Lower leg skin (tissue), 3 donors: Measurements from ENCODE around the gene CCDC33.

Experiments
- POLR2A ChIP-seq, 2 donors: fragments of 450-650 bp; IDR thresholded peaks; one replicate each; pipeline ENCODE4 v1.6.1; 2016 to 2017; ENCODE audit warnings: antibody characterized with exemption in 2 of 2, mild to moderate bottlenecking in 1 of 2, moderate library complexity in 1 of 2
- TF ChIP-seq, protein P1 (sequence below), 3 donors: fragments of 450-650 bp; IDR thresholded peaks; one replicate each; pipeline ENCODE4 v1.5.1; 2016; ENCODE audit warnings: antibody characterized with exemption in 3 of 3, mild to moderate bottlenecking in 3 of 3, moderate library complexity in 2 of 3

DNA sequence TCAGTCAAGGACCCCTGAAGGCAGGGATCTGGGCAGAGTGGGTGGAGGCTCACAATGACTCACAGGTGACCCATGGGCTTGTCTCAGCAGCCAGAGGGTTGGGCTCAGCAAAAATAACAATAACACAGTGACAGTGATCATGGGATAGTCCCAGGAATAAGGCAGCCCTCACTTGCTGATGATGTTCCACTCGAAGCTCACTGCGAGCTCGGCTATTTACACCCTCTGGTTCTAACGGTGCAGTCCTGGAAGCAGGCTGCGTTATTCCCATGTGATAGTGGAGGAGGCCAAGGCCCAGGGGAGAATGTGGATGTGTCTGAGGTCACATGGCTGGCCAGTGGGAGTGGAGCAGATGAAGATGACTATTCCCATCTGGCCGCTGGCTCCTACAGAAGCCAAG, 16.2 kb downstream of the CCDC33 start:
- TF ChIP-seq, protein P1, sequence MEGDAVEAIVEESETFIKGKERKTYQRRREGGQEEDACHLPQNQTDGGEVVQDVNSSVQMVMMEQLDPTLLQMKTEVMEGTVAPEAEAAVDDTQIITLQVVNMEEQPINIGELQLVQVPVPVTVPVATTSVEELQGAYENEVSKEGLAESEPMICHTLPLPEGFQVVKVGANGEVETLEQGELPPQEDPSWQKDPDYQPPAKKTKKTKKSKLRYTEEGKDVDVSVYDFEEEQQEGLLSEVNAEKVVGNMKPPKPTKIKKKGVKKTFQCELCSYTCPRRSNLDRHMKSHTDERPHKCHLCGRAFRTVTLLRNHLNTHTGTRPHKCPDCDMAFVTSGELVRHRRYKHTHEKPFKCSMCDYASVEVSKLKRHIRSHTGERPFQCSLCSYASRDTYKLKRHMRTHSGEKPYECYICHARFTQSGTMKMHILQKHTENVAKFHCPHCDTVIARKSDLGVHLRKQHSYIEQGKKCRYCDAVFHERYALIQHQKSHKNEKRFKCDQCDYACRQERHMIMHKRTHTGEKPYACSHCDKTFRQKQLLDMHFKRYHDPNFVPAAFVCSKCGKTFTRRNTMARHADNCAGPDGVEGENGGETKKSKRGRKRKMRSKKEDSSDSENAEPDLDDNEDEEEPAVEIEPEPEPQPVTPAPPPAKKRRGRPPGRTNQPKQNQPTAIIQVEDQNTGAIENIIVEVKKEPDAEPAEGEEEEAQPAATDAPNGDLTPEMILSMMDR (IDR thresholded peaks at IDR 0.05): no peak
- TF ChIP-seq POLR2A (IDR thresholded peaks at IDR 0.05): no peak
